Measurements from ENCODE around the gene AJM1.
A peak's percentile ranks its signal among the peaks of the same experiment; 100 is the strongest.
"Not testable (repeated sequence)": the region's sequence is repeated elsewhere in the genome, so short reads cannot be mapped to it uniquely, and the experiment has no call there.

The AJM1 gene

DNA sequence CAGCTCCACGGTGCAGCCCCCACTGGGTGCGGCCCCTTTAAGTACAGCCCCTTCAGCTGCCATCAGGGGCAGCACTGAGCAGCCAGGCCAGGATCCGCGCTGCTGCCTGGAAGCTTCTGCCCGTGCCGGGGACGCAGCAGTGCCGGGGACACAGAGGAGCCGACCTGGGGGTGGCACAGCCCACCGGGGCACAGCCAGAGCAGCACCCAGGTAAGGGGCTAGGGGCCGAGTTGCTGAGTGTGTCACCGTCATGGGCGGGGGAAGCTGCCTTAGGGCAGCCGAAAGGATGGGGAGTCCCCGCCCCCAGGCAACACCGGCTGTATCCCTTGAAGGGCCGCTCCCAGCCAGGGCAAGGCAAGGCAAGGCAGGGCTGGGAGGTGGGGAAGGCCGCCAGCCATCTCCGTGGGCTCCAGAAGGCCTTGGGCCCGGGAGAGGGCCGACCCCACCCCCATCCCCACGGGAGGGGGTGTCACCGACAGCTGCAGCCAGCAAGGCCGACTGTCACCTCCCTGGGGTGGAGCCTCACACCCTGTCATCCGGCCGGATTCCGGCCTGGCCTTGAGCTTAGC is at the start of gene AJM1:
Gene AJM1, plus strand, starts transcription at position 99 of the 569 bp plus-strand sequence. CDS start 1,937 bp downstream, outside the sequence.
- peak; percentile 59 for DNase-seq (ENCODE audit: low read depth)

DNA sequence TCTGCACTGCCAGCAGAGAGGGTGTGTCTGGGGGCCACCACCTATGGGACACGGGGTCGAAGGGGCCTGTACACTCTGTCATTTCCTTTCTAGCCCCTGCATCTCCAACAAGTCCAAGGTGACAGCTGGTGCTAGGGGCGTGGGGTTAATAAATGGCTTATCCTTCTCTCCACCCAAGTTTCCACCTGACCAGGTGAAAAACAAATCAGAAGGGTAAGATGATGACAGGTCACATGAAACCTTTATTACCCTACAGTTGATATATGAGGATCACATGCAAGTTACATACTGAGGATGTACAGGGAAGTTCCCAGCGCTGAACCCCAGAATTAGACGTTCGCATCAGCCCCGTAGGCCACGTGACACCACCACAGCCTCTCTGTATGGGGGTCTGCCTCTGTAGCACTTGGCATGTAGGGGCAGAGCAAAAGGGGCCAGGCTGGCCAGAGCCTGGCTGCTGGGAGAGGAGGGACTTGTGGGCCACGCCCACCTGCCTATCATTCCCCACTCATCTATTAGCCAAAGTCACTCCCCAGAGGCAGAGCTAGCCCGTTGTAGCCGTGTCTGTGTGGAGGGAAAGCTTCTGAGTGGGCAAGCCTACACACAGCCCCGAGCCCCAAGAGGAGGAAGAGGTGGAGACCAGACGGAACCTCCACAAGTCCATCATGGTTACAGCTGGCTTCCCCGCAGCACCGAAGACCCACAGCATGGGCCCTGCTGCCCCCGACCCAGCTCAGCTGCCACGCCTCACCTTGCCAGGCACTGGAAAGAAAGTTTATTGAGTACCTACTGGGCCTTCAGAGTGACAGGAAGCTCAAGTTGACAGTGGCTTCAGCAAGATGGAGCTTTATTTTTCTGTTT is 49.0 kb upstream of the AJM1 start:
- no peak for DNase-seq (ENCODE audit: low read depth)

DNA sequence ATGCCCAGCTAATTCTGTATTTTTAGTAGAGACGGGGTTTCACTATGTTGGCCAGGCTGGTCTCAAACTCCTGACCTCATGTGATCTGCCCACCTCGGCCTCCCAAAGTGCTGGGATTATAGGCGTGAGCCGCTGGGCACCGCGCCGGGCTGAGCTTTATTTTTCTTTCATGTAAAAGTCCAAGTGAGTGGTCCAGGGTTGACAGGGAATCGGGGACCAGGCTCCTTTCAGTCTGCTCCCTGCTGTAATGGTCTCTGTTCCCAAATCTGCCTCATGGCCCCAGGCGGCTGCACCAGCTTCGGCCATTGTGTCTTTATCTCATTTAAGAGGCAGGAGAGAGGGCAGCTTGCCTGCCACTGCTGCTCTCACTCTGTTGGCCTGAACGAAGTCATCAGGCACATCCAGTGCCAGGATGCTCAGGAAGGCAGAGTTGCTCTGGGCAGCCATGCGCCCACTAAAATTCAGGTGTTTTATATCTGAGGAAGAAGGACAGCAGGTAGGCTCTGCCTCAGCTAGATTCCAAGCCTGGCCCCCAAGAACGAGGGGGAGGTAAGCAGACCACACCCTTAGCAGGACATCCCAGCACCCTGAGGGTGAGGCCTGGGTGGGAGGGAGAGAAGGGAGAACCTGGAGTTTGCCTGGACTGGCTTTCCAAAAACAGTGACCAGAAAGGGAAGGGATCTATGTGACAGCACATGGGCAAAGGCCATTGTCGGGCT is 47.8 kb upstream of the AJM1 start:
- DNase-seq (ENCODE audit: low read depth) = no peak

DNA sequence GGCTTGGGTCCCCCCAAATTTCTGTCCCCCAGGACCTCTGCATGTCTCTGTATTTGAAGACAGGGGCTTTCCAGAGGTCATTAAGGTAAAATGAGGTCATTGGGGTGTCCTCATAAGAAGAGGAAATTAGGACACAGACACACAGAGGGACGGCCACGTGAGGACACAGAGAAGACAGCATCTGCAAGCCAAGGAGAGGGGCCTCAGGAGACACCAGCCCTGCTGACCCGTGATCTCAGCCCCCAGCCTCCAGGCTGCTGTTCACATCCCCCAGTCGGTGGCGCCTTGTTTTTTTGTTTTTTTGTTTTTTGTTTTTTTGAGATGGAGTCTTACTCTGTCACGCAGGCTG is 47.3 kb upstream of the AJM1 start:
- DNase-seq (ENCODE audit: low read depth) = no peak

DNA sequence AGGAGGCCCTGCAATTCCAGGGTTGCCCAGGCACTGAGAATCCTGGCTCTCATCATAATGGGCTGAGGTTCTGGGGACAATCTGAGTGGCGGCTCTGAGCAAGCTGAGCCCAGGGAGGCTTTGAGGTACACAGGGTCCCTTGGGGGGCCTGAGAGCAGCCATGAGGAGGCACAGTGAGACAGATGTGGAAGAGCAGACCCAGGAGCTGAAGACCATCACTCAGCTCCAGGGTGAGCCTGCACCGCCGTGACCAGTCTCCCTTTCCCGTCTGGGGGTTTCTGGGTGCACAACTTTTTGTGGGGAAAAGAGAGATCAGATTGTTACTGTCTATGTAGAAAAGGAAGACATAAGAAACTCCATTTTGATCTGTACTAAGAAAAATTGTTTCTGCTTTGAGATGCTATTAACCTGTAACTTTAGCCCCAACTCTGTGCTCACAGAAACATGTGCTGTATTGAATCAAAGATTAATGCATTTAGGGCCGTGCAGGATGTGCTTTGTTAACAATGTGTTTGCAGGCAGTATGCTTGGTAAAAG is 46.0 kb upstream of the AJM1 start, which contains the start of gene CCDC183:
Gene CCDC183, plus strand, starts transcription at position 101 of the 537 bp plus-strand sequence. Its CDS starts 60 bp downstream, at position 161.
- DNase-seq (ENCODE audit: low read depth) = no peak

DNA sequence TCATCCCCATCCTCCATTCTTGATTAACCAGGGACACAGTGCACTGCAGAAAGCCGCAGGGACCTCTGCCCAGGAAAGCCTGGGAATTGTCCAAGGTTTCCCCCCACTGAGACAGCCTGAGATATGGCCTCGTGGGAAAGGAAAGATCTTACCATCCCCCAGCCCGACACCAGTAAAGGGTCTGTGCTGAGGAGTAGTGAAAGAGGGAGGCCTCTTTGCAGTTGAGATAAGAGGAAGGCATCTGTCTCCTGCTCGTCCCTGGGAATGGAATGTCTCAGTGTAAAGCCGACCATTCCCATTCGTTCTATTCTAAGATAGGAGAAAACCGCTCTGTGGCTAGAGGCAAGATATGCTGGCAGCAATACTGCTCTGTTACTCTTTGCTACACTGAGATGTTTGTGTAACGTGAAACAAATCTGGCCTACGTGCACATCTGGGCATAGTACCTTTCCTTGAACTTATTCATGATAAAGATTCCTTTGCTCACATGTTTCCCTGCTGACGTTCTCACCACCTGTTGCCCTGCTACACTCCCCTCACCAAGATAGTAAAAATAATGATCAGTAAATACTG is 45.4 kb upstream of the AJM1 start:
- not testable (repeated sequence) for DNase-seq (ENCODE audit: low read depth)

DNA sequence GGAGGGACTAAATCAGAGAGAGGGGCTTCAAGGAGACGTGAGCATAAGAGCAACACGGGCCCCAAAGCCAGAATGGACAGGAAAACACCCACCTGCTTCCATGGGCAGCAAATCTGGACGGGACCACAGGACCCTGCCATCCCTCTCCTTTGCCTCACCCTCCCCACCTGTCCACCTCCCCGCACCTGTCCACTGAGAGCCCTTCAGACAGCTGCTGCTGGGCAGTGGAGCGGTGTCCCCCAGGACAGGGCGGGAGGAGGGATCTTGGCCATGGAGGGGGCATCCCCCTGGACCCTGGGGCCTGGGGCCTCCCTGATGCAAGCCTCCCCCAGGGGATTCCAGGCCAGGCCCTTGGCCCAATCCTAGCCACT is 43.6 kb upstream of the AJM1 start:
- DNase-seq (ENCODE audit: low read depth) = no peak

DNA sequence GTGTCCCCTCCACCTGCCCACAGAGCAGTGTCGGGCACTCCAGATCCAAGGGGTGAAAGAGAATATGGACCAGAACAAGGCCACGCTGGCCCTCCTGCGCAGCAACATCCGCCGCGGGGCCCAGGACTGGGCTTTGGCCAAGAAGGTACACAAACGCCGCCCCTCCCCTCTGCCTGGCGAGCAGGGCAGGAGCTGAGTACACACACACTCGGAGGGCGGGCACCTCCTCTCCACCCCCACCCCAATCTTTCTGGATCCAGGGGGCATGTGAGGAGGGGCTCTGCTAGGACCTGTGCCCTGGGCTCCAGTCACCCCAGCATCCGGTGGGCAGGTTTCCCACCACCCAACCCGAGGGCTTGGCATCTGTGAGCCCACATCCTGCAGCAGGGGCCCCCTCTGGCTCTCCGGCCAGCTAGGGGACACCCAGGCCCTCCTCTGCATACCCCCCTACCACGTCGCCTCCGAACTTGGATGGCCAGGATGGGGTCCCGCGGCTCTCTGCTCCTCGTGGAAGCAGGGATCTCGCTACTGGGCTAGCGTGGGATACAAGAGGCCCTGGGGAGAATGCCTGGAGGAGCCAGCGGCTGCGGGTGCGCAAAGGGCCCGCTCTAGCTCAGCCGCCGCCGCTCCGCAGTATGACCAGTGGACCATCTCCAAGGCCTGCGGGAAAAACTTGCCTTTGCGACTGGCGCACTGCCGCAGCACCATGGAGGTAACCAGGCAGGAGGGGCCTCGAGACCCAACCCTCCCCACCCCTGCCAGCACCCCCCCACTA is 43.0 kb upstream of the AJM1 start:
- no peak for DNase-seq (ENCODE audit: low read depth)

DNA sequence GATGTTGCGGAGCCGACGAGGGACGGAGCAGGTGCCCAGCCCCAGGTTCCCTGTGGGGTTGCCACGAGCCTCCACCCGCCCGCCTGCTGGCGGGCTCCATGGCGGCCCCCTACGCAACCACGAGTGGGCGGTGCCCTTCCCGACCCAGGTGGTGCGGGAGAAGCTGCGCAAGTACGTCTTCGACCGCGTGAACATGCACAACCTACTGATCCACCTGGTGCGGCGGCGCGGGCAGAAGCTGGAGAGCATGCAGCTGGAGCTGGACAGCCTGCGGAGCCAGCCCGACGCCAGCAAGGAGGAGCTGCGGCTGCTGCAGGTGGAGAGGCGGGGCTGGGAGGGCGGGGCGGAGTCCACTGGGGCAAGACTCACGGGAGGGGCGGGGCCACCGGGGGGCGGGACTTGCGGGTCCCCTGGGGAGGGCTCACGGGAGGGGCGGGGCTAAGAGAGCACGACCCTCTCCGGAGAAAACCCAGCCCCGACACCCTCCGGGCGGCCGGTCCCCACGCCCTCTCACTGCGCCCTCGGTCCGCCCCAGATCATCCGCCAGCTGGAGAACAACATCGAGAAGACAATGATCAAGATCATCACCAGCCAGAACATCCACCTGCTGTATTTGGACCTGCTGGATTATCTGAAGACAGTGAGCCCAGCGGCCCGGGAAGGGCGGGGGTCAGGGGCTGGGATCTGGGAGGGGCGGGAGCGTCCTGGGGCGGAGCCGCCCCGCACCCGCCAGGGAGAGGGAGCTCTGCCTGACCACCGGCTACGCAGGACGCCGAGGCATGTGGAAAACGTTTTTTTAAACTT is 42.2 kb upstream of the AJM1 start:
- DNase-seq (ENCODE audit: low read depth) = peak; percentile 89

DNA sequence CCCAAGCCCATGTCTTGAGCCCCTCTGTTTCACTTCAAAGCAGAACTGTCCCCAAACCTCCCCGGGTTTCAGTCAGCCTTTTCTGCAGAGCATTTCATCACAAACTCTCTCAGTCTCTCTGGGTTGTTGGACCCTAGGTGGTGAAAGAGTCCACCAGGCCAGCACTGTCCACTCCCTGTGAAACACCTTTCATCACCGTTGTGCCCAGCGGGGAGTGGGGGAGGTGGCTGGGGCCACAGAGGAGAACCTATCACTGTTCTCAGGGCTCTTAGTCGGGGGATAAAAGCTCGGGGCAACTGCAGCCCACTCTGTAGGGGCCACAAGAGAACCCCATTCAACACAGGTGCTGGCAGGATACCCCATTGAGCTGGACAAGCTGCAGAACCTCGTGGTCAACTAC is 40.0 kb upstream of the AJM1 start:
- DNase-seq (ENCODE audit: low read depth) = no peak

DNA sequence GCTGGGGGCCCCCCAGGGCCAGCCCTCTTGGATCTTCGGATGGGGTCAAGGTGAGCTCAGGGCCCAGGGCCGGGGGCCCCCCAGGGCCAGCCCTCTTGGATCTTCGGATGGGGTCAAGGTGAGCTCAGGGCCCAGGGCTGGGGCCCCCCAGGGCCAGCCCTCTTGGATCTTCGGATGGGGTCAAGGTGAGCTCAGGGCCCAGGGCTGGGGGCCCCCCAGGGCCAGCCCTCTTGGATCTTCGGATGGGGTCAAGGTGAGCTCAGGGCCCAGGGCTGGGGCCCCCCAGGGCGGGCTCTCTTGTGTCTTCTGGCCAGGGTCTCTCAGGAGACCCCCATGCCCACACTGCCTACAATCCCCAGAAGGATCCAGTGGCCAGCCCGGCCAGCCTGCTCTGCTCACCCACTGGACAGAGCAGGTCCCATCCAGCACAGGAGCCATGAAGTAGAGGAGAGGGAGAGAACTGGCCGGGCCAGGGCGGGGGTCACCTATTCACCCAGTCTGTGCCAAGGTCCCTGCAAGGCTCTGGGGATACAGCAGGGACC is 39.2 kb upstream of the AJM1 start:
- not testable (repeated sequence) for DNase-seq (ENCODE audit: low read depth)

DNA sequence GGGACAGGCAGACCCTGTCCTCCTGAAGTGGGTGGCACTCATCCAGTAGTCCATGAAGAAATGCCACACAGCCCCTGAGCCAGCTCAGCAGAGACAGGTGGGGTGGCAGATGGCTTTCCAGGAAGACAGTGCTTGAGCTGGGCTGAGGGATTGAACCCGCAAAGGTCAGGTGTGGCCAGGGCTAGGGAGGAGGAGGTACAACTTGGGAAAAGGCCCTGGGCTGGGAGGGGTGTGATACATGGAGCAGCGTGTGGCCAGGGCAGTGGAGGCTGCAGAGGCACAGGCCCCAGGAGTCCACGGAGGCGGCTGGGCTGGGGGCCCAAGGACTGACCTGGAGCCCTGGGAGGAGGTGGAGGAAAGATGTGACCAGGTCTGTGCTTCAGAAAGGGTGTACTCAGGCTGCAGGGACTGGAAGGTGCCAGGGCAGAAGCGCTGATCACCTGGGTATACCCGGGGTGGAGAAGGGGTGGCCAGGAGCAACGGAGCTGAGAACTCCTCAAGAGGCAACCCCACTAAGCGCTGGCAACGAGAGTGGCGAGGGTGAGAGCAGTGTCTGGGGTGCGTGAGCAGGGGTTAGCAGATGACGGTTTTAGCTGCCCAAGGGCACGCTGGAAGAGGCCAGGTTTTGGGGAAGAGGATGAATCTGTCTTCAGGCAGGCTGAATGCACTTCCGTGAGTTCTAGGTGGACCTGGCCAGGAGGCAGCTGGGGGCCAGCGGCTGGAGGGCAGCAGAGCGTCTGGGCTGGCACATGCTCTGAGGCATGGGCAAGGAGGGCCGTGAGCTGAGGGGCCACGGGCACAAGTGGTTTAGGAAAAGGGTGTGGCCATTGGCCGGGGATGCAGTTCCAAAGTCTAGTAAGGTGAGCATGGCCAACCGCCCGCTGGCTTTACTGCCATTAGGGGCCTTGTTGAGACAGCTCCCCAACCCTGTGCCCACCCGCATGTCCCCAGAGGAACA is 38.4 kb upstream of the AJM1 start:
- no peak for DNase-seq (ENCODE audit: low read depth)

DNA sequence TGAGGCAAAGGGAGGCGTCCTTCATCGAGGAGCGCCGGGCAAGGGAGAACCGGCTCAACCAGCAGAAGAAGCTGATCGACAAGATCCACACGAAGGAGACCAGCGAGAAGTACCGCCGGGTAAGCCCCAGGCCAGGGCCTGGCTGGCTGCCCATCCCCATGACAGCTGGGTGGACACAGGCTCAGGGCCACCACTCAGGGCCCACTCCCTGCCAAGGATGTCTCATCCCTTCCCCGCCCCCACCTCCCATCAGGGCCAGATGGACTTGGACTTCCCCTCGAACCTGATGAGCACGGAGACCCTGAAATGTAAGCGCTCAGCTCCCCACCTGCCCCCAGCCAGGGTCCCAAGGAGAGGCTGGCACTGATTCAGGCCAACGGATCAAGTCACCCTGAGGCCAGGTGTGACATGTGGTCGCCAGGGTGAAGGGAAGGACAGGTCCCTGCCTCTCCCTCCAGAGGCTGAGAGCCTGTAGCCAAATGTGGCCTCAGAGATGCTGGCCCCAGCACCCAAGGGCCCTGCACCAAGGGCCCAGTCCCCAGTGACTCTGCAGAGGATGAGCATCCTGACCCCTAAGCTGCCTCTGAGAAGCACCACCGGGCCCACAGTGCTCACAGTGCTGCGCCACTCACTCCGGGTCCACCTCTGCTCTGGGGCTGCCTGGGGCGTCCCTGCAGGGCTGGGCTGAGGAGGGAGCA is 37.6 kb upstream of the AJM1 start:
- DNase-seq (ENCODE audit: low read depth) = no peak

DNA sequence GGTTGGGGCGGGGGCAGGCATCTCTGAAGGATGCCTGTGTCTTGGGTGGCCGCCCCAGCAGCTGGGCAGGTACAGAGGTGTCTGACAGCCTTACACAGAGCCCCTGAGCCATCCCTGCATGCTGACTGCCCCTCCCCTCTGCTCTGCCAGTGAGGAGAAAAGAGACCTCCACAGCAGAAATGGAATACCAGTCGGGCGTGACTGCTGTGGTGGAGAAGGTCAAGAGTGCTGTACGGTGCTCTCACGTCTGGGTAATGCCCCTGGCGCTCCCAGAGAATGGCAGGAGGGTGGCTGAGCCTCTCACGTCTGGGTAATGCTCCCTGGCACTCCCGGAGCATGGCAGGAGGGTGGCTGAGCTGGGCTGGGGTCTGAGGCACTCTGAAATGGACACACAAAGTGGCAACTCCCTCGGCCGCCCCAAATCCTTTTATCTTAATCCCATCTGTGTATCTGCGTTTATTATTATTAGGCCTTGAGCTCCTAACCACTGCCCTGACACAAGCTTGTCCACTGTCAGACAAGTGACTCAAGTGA is 37.0 kb upstream of the AJM1 start:
- DNase-seq (ENCODE audit: low read depth) = no peak

DNA sequence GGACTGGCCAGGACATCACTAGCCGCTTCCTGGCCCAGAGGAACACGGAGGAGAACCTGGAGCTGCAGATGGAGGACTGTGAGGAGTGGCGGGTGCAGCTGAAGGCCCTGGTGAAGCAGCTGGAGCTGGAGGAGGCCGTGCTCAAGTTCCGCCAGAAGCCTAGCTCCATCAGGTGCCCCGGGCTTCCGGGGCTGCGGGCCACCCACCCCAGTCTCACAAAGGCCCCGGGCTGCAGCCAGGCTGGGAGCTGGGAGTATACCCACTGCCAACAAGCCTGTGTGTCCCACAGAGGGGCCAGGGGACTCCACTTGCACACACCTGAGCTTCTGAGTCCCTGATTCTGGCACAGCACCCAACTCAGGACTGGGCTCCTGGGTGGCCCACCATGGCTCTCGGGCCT is 36.2 kb upstream of the AJM1 start:
- DNase-seq (ENCODE audit: low read depth) = no peak

DNA sequence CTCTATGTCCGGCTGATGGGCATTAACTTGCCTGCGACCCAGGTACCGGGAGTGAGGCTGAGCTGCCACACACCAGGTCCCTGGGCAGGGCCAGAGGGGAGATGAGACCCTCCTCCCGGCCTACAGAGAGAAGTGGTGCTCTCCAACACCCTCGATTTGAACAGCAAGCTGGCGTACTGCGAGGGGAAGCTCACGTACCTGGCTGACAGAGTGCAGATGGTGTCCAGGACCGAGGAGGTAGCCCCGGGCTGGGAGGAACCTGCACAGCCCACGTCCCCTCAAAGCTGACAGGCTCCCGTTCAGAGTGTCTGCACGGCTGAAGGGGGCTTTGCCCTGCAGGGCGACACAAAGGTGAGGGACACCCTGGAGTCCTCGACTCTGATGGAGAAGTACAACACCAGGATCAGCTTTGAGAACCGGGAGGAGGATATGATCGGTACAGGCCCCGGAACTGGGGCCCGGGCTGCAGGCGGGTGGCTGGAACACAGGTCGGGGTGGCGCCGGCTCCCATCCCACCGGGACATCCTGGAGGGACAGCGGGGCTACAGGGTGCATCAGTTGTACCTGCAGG is 35.6 kb upstream of the AJM1 start:
- DNase-seq (ENCODE audit: low read depth) = no peak

DNA sequence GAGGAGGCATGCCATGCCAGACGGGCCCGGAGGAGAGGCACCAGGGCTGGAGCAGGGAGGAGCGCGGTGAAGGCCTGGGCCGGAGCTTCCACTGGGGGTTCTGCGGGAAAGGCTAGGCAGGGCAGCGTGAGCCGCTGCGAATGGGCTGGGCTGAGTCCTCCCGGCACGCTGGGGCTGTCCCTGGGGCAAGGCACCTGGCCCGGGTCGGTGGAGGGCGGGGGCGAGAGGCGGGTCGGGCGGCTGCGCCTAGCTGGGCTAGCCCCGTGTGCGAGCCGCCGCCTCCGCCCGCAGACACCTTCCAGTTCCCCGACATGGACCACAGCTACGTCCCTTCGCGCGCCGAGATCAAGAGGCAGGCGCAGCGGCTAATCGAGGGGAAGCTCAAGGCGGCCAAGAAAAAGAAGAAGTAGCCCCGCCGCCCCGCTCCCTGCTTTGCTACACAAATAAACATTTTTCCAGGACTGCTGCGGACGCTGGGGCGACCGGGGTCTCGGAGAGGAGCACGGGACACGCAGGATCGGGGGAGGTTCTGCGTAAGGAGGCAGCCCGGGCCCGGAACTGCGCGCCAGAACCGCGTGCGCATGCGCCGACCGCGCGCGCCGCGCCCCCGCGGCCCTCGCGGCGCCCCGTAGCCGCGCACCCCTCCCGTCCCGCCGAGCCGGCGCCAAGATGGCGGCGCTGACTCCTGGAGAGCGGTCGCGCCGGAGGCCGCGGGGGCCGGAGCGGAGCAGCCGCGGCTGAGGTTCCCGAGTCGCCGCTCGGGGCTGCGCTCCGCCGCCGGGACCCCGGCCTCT is 34.8 kb upstream of the AJM1 start, which contains the start of gene RABL6:
Gene RABL6, plus strand, starts transcription at position 668 of the 794 bp plus-strand sequence. CDS start 249 bp downstream, outside the sequence.
- DNase-seq (ENCODE audit: low read depth) = peak; percentile 60

Data from activated gamma-delta T cell treated with anti-CD3 and anti-CD28 coated beads, Interleukin-2, amount 50 U/mL, for 16 hours (primary cell).